SH-SY5Y (cell line): ENCODE data around the gene GRB10.

Experiments
- GATA2 ChIP-seq: IDR thresholded peaks from 2 replicates; pipeline ENCODE4 v1.6.1; 2011; ENCODE audit warnings: mild to moderate bottlenecking, low read depth, low read length
- GATA3 ChIP-seq: IDR thresholded peaks from 2 replicates; pipeline ENCODE4 v1.6.1; 2011; ENCODE audit warnings: low read depth, mild to moderate bottlenecking, low read length, moderate library complexity

DNA sequence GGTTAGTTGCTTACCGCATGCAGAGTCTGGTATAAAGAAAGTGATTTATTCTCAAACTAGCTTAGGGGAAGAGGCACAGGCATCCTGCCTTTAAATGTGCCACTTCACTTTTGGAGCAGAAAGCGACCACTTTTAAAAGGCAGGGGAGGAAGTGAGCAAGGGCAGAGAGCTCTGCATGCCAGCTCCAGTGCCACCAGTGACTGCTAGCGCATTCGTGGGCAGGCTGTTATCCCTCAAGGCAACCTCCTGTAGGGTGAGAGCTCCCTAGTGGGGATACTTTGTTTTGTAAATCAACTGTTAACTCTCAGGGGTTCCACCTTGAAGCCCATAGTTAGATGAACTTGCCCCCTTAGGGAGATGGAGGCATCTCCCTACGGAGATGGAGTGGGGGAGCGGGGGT, 29.4 kb upstream of the GRB10 start:
- TF ChIP-seq GATA2 (no peak), GATA3 (no peak)
